ENCODE data around the gene PRRG4.
"Not testable (repeated sequence)": the region's sequence is repeated elsewhere in the genome, so short reads cannot be mapped to it uniquely, and the experiment has no call there.

The PRRG4 gene

DNA sequence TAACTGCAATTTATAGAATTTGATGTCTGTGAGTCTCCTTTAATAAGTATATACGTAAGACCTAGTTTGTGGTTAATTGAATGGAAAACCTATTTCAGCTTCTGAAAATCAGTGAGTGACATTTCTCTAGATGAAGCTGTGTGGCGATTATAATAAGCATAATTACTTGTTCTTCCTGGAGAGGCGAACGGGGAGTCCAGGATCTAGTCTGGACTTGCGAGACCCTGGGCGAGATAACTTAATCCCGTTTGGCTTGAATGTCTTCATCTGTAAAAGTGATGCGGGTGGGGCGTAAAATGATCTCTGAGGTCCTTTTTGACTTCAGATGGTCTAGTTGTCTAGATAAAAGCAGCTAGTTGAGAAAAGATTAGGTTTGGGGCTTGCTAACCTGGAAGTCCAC, 1.1 kb downstream of the PRRG4 start:
- DNase-seq (ENCODE audit: low spot score), result no peak

GRCh38 chr11:32831221-32831620, 1.5 kb downstream of the PRRG4 start:
- no peak for DNase-seq (ENCODE audit: low spot score)

DNA sequence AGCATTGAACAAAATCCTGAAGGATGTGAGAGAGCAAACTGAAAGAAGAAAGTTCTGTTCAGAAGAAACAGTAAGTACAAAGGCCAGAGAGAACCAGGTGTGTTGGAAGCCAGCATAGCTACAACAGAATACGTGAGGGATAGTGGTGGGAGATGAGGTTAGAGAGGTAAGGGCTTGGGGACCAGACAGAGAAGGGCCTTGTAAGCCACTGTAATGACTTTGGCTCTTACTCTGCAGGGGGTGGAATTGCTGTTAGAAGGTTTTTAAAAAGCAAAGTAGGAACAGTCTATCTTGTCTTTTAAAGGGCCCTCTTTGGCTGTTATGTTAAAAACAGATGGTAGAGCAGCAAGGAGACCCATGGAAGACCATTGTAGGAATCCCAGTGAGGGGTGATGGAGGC, 4.2 kb downstream of the PRRG4 start:
- DNase-seq (ENCODE audit: low spot score), result no peak

DNA sequence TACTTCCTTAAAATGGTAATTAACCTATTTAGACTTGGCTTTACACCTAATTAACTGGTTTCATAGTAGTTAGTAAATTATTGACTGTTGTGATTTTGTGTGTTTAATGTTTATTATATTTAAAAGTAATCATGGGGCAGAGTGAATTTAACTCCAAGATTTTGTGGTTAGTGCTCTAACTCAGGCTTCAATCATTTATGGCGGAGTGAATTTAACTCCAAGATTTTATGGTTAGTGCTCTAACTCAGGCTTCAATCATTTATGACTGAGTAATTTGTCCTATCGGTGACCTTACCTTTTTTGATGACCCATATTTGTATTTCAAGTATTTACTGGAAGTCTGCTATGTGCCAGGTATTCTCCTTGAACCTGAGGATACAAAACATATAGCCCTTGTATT, 7.2 kb downstream of the PRRG4 start:
- no peak for DNase-seq (ENCODE audit: low spot score)

- no peak for DNase-seq (ENCODE audit: low spot score)
Measured at GRCh38 chr11:32838505-32839274, 9.0 kb downstream of the PRRG4 start.

DNA sequence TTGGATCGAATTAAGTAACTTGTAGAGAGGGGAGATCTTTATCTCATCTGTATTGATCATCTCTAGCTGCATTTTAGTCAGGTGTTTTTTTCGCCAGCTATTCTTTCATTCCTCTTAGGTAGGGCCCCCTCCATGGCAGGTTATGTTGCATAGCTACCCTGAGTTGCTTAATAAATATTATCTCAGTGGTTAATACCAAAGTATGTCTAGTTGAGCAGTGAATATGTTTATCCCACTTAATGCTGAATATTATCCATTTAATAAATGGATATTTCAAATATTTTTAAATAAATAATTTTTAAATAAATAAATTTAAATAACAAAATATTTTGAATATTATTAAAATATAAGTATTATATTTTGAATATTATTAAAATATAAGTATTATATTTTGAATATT, 9.6 kb downstream of the PRRG4 start:
- no peak for DNase-seq (ENCODE audit: low spot score)

DNA sequence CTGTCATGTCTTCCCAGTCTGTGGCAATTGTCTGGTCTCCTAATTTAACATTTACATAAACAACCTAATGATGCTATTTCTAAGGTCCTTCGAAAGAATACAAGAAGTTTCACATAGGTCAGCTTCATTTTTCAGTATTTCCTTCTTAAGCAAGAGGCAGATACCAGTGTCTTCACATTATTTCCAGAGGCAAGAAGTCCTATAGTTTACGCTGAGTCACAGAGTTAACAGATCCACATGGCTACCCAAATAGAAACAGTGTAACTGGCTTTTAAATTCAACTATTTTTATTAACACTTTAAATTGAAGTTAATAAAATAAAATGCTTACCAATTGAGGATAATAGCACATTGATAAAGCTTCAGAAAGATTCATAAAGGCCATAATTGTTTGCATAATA, 10.9 kb downstream of the PRRG4 start:
- DNase-seq (ENCODE audit: low spot score), result no peak

- no peak for DNase-seq (ENCODE audit: low spot score)
Measured at GRCh38 chr11:32843544-32843943, 13.8 kb downstream of the PRRG4 start.

DNA sequence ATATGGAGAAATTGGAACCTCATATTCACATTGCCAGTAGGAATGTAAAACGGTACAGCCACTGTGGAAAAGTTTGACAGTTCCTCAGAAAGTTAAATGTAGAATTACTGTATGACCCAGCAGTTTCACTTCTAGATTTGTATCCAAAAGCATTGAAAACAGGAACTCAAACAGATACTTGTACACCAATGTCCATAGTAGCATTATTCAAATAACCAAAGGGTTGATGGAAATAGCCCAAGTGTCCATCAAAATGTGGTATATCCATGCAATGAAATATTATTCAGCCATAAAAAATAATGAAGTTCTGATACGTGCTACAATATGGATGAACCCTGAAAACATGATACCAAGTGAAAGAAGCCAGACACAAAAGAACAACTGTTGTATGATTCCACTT, 17.8 kb downstream of the PRRG4 start:
- DNase-seq (ENCODE audit: low spot score), result no peak

- DNase-seq (ENCODE audit: low spot score), result no peak
Measured at GRCh38 chr11:32849761-32850160, 20.0 kb downstream of the PRRG4 start.

- no peak for DNase-seq (ENCODE audit: low spot score)
Measured at GRCh38 chr11:32851251-32851650, 21.5 kb downstream of the PRRG4 start.

DNA sequence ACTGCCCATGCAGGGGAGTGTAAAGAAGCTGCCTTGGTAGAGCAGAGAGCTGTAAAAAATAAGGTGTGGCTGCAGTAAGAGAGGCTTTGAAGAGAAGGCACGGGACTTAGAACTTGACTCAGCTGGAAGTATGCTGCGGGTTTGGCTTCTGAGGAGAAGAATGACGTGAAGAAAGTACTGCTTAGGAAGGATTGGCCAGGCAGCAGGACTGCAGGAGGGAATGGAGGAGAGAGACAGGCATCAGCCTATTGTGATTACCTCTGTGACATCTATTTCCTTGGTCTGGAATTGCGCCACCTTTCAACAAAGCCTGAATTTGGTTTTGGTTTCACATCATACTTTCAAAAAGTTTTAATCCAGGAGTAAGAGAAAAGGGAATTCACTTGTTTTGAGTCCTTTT, 22.5 kb downstream of the PRRG4 start:
- no peak for DNase-seq (ENCODE audit: low spot score)

GRCh38 chr11:32855601-32856000, 25.9 kb downstream of the PRRG4 start:
- no peak for DNase-seq (ENCODE audit: low spot score)

DNA sequence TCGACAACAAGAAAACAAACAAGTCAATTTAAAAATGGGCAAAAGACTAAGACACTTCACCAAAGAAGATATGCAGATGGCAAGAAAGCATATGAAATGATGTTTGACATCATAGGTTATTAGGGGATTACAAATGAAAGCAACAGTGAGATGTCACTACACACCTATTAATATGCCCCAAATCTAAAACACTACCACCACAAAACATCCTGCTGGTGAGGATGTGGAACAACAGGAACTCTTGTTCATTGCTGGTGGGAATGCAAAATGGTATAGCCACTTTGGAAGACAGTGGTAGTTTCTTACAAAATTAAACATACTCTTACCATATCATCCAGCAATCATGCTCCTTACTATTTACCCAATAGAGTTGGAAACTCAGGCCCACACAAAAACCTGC, 29.0 kb downstream of the PRRG4 start:
- no peak for DNase-seq (ENCODE audit: low spot score)

- DNase-seq (ENCODE audit: low spot score), result no peak
Measured at GRCh38 chr11:32861850-32862577, 32.3 kb downstream of the PRRG4 start.

DNA sequence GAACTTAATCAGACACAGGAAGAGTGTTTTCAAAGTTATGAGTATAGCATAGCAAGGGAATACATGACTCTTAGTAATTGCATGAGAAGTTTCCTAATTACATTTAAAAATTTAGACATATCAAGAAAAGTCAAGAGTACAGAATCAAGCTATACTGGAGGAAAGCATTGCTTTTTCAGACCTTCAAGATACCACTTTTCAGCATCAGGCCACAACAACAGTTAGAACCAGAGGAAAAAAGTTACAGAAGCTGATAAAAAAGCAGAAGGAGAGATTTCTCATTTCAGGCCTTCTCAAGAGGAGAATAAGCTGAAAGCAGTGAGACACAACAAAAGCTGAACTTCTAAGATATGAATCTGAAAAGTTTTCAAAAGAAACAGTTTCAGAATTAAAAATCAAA, 34.8 kb downstream of the PRRG4 start:
- no peak for DNase-seq (ENCODE audit: low spot score)

DNA sequence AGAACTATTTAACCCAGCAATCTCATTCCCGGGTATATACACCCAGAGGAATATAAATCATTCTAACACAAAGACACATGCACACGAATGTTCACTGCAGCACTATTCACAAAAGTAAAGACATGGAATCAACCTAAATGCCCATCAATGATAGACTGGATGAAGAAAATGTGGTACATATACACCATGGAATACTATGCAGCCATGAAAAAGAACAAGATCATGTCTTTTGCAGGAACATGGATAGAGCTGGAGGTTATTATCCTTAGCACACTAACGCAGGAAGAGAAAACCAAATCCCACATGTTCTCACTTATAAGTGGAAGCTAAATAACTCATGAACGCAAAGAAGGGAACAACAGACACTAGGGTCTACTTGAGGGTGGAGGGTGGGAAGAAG, 39.0 kb downstream of the PRRG4 start:
- DNase-seq (ENCODE audit: low spot score), result not testable (repeated sequence)

- no peak for DNase-seq (ENCODE audit: low spot score)
Measured at GRCh38 chr11:32870676-32871075, 40.9 kb downstream of the PRRG4 start.

- DNase-seq (ENCODE audit: low spot score), result no peak
Measured at GRCh38 chr11:32874132-32874531, 44.4 kb downstream of the PRRG4 start.

GRCh38 chr11:32881286-32881685, 51.6 kb downstream of the PRRG4 start:
- DNase-seq (ENCODE audit: low spot score), result no peak

GRCh38 chr11:32883421-32883820, 53.7 kb downstream of the PRRG4 start:
- DNase-seq (ENCODE audit: low spot score), result no peak

DNA sequence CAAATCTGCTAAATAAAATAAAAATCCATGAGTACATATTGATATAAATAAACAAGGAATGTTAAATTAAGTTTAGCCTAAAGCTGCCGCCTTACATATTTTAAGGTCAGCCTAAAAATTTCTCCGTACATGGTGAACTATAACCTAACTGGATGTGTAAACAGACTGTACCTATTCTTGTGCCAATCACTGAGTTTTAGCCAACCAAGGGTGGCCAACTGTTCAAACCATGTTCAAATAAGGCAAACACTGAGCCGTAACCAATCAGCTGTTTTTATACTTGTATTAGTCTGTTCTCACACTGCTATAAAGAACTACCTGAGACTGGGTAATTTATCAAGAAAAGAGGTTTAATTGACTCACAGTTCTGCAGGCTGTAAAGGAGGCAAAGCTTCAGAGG, 54.3 kb downstream of the PRRG4 start:
- no peak for DNase-seq (ENCODE audit: low spot score)

GRCh38 chr11:32884770-32885384, 55.1 kb downstream of the PRRG4 start:
- DNase-seq (ENCODE audit: low spot score), result no peak

Data from hematopoietic multipotent progenitor cell treated with erythropoietin and hydrocortisone succinate and interleukin-3 and kit ligand, for 15 days (in vitro differentiated cells).